Activated naive CD4-positive, alpha-beta T cell treated with anti-CD3 and anti-CD28 coated beads, Interleukin-2, amount 10 ng/mL, durations not matched to agents 7 days and 5 days (primary cell): ENCODE results near the gene VPS37B.

ENCODE experiments used
- CTCF ChIA-PET: fragments of 350-600 bp; sonication (Branson Sonifier 250); formaldehyde crosslinking; loops from one replicate; lab custom pipeline; 2021; ENCODE audit warnings: antibody characterized with exemption; lab: Charles Lee
- DNase-seq: peaks from one replicate; pipeline ENCODE4 v3.0.0-alpha.2; 2020
- H3K27ac Mint-ChIP-seq: one replicate; pipeline ENCODE4 v1.8.0; 2021; ENCODE audit warnings: mild to moderate bottlenecking, moderate library complexity, mixed read lengths
- H3K27me3 Mint-ChIP-seq: one replicate; pipeline ENCODE4 v1.8.0; 2021; ENCODE audit warnings: mild to moderate bottlenecking, mixed read lengths
- H3K36me3 Mint-ChIP-seq: one replicate; pipeline ENCODE4 v1.8.0; 2021; ENCODE audit warnings: mixed read lengths
- H3K4me1 Mint-ChIP-seq: one replicate; pipeline ENCODE4 v1.8.0; 2021; ENCODE audit warnings: mixed read lengths
- H3K4me3 Mint-ChIP-seq: one replicate; pipeline ENCODE4 v1.8.0; 2021; ENCODE audit warnings: mild to moderate bottlenecking, moderate library complexity, mixed read lengths
- H3K9me3 Mint-ChIP-seq: one replicate; pipeline ENCODE4 v1.8.0; 2021; ENCODE audit warnings: mixed read lengths

VPS37B gene

DNA sequence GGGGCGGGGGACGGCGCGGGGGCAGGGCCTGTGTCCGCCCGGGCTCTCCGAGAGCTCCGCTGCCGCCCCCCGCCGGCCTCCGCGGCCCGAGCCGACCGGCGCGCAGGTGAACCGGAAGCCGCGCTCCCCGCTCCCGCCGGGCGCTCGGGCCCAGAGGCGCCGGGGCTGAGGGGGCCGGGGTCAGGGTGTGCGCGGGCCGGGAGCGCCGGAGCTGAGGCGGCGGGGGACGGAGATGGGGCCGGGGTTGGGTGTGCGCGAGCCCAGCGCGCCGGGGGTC lies 60.2 kb downstream of the VPS37B start:
- CTCF ChIA-PET, result interaction anchor here (0.7 to 1.5 kb wide), 2 partner anchors 42 to 43 kb away, joined by 3 to 4 read pairs; no protein-coding TSS in a partner anchor

DNA sequence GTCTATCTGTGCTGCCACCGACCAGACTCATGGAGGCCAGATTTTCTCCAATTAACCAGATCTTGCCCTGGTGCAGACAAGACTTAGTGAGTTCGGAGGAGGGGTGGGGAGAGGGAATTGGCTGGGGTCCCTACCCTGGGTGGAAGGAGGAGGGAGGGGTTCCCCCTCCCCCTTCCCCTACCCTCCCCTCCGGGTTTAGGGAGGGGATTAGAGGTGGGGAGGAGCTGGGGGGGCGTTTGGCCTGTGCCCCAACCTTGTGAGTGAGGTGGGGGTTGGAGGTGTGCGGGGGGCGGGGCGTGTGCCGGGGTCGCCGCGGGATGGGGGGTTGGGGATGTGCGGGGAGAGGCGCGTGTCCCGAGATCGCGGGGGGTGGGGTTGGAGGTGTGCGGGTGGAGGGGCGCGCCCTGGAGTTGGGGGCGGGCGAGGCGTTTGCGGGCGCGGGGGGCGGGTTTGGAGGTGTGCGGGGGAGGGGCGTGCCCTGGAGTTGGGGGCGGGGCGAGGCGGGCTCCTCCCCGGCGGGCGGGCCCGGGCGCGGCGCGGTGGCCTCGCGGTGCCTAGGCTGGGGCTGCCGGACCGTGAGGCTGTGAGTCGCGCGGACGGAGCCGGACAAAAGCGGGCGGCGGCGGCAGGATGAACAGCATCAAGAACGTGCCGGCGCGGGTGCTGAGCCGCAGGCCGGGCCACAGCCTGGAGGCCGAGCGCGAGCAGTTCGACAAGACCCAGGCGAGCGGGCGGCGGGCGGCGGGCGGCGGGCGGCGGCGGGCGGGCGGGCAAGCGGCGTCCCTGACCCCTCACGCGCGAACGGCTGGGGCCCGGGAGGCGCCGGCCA lies 60.8 kb downstream of the VPS37B start, which contains the start of gene HIP1R:
Gene HIP1R (plus strand): TSS at position 537 of the 829 bp plus-strand sequence. CDS start 94 bp downstream, at position 631.
- Mint-ChIP-seq H3K27ac (peak within 1 kb of the TSS; percentile 89), H3K27me3 (peaks cover 29% of the 10 kb centered on the region), H3K36me3 (no peaks in the 10 kb centered on the region), H3K9me3 (no peaks in the 10 kb centered on the region), H3K4me1 (peaks cover 35% of the 10 kb centered on the region), H3K4me3 (peak within 1 kb of the TSS; percentile 88)
- peak; percentile 74 for DNase-seq
- CTCF ChIA-PET, result interaction anchor here (0.7 to 3.9 kb wide), 3 partner anchors 41 to 43 kb away, joined by 3 to 17 read pairs (median 4); no protein-coding TSS in a partner anchor

More for the DNA sequence above, 60.2 kb downstream of the VPS37B start:
- Mint-ChIP-seq H3K27ac (no peak overlapping the region), H3K4me3 (peak overlapping the region; percentile 88), H3K4me1 (peaks cover 37% of the 10 kb centered on the region), H3K36me3 (no peaks in the 10 kb centered on the region), H3K9me3 (no peaks in the 10 kb centered on the region), H3K27me3 (peaks cover 28% of the 10 kb centered on the region)
- DNase-seq, result peak; percentile 58

DNA sequence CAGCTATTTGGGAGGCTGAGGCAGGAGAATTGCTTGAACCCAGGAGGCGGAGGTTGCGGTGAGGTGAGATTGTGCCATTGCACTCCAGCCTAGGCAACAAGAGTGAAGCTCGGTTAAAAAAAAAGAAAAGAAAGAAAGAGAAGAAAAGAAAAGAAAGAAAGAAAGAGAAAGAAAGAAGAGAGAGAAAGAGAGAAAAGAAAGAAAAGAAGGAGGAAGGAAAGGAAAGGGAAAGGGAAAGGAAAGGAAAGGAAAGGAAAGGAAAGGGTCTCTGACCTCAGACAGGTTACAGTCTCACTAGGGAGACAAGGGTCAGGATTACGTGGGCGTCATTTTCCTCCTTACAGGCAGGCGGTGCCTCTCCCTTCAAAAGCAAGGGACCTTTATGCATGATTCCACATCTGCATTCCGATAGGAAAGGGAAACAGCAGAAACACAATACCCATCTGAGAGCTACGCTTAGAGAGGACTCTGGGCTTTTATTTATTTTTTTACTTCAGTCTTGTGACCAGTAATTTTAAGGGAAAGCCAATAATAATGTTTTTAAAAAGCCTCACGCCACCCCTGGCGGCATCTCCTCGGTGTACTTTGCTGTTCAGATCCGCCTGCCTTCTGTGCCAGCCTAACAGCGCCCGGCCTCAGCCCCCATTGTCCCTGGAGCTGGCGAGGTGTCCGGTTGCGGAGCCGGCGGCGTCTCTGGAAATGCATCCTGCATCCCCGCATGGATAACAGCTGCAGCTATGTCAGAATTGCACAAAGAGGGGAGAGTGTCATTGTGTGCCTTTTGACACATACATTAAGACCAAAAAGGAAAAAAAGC lies 61.6 kb downstream of the VPS37B start:
- CTCF ChIA-PET, result interaction anchor here (3.9 kb wide), 1 partner anchor 40 kb away, joined by 17 read pairs; no protein-coding TSS in a partner anchor
- H3K4me3 Mint-ChIP-seq, result peak overlapping the region; percentile 83
- peaks cover 37% of the 10 kb centered on the region for H3K27me3 Mint-ChIP-seq
- H3K27ac Mint-ChIP-seq, result peak overlapping the region; percentile 80
- DNase-seq, result peak; percentile 49
- H3K4me1 Mint-ChIP-seq, result peaks cover 35% of the 10 kb centered on the region
- no peaks in the 10 kb centered on the region for H3K36me3 Mint-ChIP-seq
- H3K9me3 Mint-ChIP-seq, result no peaks in the 10 kb centered on the region

DNA sequence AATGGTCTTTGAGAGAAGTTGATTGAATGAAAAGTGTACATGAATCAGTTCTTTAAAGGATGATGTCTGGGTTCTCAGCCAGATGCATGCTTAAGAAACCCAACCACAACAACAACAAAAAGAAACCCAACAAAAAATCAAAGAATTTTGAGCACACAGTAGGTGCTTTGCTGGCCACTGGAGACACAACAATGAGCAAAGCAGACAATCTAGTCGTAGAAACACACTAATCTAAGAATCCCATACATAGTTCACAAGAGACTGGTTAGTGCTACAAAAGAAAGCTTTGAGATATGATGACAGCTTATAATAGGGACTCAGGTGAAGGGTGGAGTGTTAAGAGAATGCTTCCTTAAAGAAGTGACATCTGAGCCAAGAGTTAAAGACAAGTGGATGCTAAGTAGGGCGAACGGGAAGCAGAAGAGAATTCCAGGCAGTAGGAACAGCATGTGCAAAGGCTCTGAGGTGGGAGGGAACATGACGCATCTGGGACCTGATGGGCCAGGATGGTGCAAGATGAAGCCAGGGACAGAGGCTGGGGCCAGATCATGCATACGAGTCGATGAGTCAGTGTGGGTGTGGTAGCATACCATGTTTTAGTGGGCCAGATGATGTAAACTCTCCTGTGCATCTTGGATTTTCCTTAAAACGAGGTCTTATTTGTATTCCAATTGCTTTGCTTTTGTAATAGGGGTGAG lies 65.3 kb downstream of the VPS37B start:
- no peaks in the 10 kb centered on the region for H3K9me3 Mint-ChIP-seq

DNA sequence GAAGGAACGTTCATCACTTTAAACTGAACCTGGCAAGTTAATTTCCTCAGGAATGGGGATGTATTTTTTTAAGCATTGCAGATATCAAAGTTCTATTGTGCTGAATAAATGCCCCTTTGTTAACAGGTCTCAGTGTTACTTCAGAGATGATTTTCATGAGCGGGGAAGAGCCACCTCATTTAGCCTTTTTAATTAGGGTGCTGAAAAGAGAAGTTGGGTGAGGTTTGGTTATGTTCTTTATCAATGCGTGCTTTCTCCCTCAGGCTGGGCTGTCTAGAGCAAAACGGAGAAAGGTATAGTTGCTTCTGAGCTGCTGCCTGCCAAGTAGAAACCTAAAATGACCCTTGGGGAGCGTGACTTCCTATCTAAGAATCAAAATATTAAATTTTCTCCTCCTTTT lies 68.7 kb downstream of the VPS37B start:
- Mint-ChIP-seq H3K36me3 (no peaks in the 10 kb centered on the region), H3K4me3 (no peak overlapping the region), H3K27ac (no peak overlapping the region), H3K9me3 (no peaks in the 10 kb centered on the region), H3K4me1 (no peaks in the 10 kb centered on the region), H3K27me3 (peaks cover 24% of the 10 kb centered on the region)
- CTCF ChIA-PET, result interaction anchor here (2.9 kb wide), 1 partner anchor 33 kb away, joined by 12 read pairs; no protein-coding TSS in a partner anchor
- no peak for DNase-seq

More for the DNA sequence above, 65.3 kb downstream of the VPS37B start:
- peaks cover 44% of the 10 kb centered on the region for H3K27me3 Mint-ChIP-seq
- CTCF ChIA-PET, result no interaction called here
- no peak overlapping the region for H3K27ac Mint-ChIP-seq
- H3K4me3 Mint-ChIP-seq, result no peak overlapping the region
- H3K36me3 Mint-ChIP-seq, result no peaks in the 10 kb centered on the region
- no peak for DNase-seq
- peaks cover 12% of the 10 kb centered on the region for H3K4me1 Mint-ChIP-seq

DNA sequence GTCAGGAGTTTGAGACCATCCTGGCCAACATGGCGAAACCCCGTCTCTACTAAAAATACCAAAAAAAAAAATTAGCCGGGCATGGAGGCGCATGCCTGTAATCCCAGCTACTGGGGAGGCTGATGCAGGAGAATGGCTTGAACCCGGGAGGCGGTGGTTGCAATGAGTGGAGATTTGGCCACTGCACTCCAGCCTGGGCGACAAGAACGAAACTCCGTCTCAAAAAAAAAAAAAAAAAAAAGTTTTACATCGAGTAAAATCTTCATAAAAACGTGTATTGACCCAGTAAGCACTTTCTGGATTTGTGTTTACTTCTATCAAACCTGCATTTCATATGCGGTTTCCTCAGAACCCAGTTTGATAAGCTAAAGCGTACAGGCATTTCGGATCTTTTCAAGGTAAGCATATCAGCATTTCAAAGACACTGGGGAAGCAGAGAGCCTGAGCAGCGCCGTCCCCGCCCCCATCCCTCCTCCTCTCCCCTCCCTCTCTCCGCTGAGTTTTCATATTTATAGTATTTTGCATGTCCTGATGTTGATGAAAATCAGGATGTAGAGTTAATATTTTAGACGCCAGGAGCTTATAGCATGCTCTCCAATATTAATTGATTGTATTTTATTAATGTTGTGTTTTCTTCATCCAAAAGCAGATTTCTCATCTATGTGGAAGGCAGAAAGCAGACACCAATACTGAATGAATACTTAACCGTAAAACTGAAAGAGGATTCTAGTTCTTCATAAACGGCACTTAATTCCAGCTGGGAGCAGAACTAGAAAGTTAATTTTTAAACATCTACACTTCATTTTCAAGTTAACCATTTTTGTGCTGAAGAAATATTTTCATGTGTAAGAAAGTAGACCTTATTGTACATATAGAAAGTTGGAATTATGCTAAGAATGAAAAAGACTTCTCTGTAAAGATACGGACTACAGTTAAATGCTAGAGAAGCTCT lies 69.9 kb downstream of the VPS37B start:
- Mint-ChIP-seq H3K4me1 (no peaks in the 10 kb centered on the region), H3K9me3 (no peaks in the 10 kb centered on the region), H3K4me3 (no peak overlapping the region), H3K27ac (no peak overlapping the region), H3K27me3 (peaks cover 20% of the 10 kb centered on the region), H3K36me3 (no peaks in the 10 kb centered on the region)
- DNase-seq, result no peak
- CTCF ChIA-PET, result interaction anchor here (2.9 kb wide), 1 partner anchor 32 kb away, joined by 12 read pairs; no protein-coding TSS in a partner anchor

DNA sequence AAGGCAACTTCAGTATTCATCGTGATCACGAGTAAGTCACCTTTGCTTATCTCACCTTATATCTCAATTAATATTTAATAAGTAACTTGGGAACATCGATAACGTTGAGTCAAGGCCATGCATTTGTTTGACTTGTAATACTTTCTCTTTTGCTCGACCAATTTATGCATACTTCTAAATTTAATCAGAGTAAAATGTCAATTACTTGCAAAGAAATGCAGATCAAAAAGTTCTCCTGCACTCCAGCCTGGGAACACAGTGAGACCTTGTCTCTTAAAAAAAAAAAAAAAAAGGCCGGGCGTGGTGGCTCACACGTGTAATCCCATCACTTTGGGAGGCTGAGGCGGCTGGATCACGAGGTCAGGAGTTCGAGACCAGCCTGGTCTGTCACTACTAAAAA lies 72.5 kb downstream of the VPS37B start:
- no peak overlapping the region for H3K27ac Mint-ChIP-seq
- H3K9me3 Mint-ChIP-seq, result no peaks in the 10 kb centered on the region
- H3K36me3 Mint-ChIP-seq, result no peaks in the 10 kb centered on the region
- no peaks in the 10 kb centered on the region for H3K4me1 Mint-ChIP-seq
- H3K27me3 Mint-ChIP-seq, result peaks cover 16% of the 10 kb centered on the region
- CTCF ChIA-PET, result no interaction called here
- DNase-seq, result no peak
- H3K4me3 Mint-ChIP-seq, result no peak overlapping the region

DNA sequence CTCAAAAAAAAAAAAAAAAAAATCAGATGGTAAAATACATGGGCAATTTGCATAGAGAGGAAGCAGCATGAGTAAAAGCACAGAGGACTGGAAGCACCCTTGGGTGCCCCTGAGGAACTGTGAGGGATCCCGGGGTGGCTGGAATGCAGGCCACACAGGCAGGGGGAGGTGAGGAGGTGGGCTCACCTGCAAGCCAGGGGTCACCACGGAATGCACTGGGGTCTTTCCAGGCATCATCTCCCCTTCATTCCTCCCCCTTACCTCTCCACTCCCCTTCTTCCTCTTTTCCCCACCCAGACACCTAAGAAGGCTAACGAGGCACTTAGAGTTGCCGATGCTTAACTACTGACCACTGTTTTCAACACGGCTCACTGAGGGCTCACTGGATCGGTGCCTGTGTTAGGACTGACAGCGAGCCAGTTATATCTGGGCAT lies 75.1 kb downstream of the VPS37B start:
- H3K4me3 Mint-ChIP-seq, result no peak overlapping the region
- H3K27ac Mint-ChIP-seq, result no peak overlapping the region
- no peaks in the 10 kb centered on the region for H3K9me3 Mint-ChIP-seq
- CTCF ChIA-PET, result no interaction called here
- H3K4me1 Mint-ChIP-seq, result no peaks in the 10 kb centered on the region
- peaks cover 14% of the 10 kb centered on the region for H3K27me3 Mint-ChIP-seq
- no peaks in the 10 kb centered on the region for H3K36me3 Mint-ChIP-seq
- no peak for DNase-seq

DNA sequence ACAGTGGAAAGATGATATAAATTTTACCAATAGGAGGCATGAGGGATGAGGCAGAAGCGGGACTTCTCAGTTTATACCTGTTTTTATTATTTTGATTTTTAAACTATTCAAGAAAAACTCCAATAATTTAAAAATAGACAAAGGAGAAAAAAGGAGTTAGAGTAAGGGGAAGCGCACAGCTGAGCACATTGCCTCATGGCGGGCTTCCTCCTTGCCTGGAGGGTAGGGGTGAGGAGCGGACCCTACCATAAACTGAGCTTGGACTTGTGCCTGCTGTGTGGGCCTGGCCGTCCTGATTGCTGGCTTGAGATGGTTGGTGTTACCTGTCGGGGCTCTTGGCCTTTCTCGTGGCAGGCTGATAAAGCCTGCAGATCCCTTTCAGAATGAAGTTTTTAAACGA lies 75.8 kb downstream of the VPS37B start:
- no peaks in the 10 kb centered on the region for H3K4me1 Mint-ChIP-seq
- no peaks in the 10 kb centered on the region for H3K9me3 Mint-ChIP-seq
- CTCF ChIA-PET, result no interaction called here
- H3K27ac Mint-ChIP-seq, result no peak overlapping the region
- DNase-seq, result no peak
- H3K27me3 Mint-ChIP-seq, result peaks cover 14% of the 10 kb centered on the region
- no peaks in the 10 kb centered on the region for H3K36me3 Mint-ChIP-seq
- no peak overlapping the region for H3K4me3 Mint-ChIP-seq

DNA sequence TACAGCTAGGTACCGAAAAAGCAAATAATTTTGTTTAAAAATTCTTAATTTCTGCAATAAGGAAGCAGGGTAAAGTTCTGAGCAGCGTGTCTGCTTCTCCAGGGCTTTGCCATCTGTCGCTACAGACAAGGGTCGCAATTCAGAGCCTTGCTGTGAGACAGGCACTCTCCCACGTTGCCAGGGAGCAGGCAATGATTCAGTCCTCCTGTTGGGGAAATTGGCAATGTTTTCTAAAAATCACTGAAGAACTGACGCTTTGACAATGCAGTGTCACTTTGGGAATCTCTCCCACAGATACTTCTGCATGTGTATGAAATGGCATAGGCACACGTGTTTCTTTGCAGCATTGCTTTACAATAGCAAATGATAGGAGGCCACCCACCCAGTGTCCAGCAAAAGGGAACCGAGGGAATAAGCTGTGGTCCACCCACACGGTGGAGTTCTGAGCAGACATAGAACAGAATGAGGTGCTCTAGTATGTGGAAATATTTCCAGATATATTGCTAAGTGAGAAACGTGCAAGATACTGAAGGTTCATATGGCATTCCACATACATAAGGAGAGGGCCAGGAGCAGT lies 76.6 kb downstream of the VPS37B start:
- no peak overlapping the region for H3K27ac Mint-ChIP-seq
- H3K4me1 Mint-ChIP-seq, result no peaks in the 10 kb centered on the region
- H3K36me3 Mint-ChIP-seq, result no peaks in the 10 kb centered on the region
- H3K27me3 Mint-ChIP-seq, result peaks cover 14% of the 10 kb centered on the region
- no peak for DNase-seq
- no peaks in the 10 kb centered on the region for H3K9me3 Mint-ChIP-seq
- H3K4me3 Mint-ChIP-seq, result no peak overlapping the region
- CTCF ChIA-PET, result interaction anchor here (1.4 kb wide), 1 partner anchor 27 kb away, joined by 3 read pairs; no protein-coding TSS in a partner anchor
